HG03139 (cell line): ENCODE results near the gene IFNAR2.
"Not testable (repeated sequence)": the region's sequence is repeated elsewhere in the genome, so short reads cannot be mapped to it uniquely, and the experiment has no call there.

Source experiments
- ATAC-seq: cut with Tn5 transposase; IDR thresholded peaks from one replicate; pipeline ENCODE4 v1.9.1; 2021; ENCODE audit not compliant: unreplicated experiment

IFNAR2 gene

DNA sequence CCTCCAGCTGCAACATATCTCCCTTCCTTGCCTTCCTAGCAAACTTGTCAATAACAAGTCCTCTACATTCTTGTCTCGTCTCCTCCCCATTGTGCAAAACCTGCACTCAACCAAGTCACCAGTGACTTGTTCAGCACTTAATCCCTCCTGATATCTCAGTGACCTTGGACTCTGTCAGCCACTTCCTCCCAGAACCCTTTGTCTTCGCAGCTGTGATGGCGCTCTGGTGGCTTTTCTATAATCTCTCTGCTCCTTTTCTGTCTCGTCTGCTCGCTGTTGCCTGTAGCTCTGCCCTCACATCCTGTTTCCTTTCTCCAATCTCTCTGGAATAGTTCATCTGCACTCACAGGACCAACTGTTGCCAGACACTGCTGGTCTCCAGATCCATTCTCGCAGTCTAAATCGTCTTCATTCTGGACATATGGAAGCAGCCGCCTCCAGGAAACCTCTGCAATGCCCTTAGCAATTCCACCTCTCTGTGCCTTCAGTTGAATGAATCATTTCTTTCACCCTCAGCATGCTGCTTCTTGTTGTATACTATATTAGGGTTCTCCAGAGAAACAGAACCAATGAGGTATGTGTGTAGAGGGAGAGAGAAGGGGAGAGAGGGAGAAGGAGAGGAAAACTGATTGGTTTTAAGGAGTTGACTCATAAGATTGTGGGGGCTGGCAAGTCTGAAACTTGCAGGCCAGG lies 17.4 kb upstream of the IFNAR2 start:
- ATAC-seq: no peak

DNA sequence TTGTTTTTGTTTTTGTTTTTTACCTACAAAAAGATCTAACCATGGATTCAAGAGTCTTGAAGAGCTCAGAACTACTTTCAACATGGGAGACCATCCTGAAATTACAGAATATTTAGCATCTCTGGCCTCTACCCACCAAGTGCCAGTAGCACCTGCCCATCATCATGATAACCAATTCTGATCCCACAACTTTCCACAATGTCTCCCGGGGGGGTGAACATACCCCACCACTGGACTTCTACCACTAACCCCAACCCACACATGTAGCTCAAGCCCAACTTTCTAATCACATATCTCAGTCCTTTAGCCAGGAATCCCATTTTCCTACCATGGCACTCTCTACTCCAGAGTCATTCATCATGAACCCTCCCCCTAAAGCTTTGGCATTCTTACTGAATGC lies 15.7 kb upstream of the IFNAR2 start:
- no peak for ATAC-seq

DNA sequence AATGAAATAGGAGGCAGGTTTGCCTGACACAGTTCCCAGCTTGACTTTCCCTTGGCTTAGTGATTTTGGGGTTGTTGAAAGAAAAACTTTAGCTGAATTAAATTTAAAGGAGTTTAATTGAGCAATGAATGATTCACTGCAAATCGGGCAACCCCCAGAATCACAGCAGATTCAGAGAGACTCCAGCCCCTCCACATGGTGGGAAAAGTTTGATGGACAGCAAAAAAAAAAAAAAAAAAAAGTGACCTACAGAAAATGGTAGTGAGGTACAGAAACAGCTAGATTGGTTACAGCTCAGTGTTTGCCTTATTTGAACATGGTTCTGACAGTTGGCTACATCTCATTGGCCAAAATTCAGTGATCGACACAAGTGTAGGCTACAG lies 12.6 kb upstream of the IFNAR2 start:
- no peak for ATAC-seq

DNA sequence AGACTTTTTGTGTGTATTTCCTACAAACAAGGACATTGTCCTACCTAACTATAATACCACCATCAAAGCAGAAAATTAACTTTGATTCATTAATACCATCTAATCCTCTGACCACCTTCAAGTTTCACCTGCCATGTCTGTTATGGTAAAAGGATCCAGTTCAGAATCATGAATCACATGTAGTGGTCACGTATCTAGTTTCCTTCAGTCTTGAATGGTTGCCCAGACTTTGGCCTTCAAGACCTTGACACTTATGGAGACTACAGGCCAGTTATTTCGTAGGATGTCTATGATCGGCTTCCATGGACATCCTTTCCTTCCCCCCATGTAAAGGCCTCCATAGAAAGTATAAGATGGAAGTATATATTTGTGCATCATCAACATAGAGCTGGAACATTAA lies 10.4 kb upstream of the IFNAR2 start:
- no peak for ATAC-seq

DNA sequence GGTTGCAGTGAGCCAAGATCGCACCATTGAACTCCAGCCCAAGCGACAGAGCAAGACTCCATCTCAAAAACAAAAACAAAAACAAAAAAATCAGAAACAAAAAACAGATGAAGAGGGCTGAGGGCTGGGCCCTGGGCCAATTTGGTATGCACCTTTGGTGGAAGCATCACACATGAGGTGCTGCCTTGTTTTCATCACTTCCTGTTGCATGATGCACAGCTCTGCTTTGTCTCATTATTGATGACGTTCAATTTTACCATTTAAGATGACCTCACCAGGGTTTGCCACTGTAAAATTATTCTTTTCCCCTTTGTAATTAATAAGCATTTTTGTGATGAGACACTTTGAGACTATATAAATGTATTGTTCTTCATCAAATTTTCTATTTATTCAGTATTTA lies 9.8 kb upstream of the IFNAR2 start:
- ATAC-seq: no peak

DNA sequence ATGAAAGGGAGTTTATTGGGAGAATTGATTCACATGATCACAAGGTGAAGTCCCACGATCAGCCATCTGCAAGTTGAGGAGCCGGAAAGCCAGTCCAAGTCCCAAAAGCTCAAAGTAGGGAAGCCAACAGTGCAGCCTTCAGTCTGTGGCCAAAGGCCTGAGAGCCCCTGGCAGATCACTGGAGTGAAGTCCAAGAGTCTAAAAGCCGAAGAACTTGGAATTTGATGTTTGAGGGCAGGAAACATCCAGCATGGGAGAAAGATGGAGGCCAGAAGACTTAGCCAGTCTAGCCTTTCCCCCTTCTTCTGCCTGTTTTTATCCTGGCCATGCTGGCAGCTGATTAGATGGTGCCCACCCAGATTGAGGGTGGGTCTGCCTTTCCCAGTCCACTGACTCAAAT lies 4.4 kb upstream of the IFNAR2 start:
- ATAC-seq: not testable (repeated sequence)

DNA sequence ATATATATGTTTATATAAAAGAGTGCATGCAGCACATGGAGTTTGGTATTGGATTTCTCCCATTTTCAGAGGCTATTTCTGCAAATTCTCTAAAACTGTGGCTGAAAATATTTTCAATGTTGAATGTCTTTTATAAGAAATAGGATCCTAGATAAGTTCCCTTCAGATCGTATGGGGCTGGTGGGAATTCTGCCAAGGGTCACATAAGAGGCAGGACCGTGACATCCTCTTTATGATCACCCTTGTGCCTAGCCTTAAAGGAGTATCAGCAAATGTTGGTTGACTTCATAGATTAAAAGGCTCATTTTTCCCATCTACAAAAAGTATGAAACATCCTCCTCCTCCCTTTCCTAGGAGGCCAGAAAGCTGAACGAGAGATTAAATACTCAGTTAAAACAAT lies 1.3 kb upstream of the IFNAR2 start:
- ATAC-seq: no peak

DNA sequence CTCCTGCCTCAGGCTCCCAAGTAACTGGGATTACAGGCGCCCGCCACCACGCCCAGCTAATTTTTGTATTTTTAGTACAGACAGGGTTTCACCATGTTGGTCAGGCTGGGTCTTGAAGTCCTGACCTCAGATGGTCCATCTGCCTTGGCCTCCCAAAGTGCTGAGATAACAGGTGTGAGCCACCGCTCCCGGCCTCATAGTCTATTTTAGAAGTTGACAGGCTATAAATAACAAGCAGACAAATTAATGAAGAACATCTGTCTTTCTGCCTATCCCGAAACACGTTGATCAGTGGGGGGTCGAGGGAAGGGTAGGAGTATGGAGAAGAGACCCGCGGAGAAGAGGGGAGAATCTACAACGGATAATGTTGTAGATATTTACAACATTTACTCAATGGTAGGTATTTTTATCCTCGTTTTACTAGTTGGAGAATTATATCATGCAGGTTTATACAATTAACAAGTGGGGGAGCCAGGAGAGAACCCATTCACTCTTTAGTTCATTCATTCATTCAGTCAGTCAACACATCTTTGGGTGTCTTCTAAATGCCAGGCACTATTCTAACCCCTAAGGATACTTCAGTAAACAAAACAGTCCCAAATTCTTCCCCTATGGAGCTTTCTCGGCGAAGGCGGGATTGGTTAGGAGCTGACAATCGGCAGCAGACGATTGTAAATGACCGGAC lies 497 bp upstream of the IFNAR2 start:
- no peak for ATAC-seq

DNA sequence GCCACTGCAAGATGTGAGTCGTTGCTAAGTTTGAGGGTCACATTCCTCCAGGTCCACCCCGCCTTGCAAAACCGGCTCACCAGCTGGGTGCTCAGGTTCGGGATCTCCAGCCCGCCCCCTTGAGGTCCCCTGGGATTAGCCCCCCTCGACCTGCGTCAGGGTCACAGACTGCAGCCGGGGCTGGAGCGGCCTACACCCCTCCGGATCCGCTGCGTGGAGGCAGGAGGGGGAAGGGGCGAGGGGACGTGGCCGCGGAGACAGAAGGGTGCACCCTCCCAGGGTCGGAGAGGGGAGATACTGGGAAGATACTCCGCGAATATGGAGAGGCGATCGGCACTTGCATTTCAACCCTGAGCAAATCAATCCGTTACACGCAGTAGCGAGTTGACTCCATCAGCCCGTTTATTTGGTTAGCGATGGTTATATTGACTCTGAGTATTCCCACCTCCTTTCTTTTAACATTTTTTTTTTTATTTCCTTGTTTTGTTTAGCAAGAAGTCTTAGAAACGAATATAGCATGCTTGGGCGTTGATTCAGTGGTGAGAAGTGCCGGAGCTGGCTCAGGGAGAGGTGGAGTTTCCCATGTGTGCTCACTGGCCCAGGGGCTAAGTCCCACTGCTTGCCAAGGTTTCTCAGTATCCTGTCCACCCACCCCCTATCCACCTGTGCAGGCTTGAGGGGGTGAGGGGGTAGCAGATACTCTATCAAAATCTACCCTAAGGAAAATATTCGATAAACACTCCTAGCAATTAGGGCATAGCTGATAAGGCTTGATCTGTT lies 997 bp downstream of the IFNAR2 start:
- ATAC-seq: peak; percentile 24

DNA sequence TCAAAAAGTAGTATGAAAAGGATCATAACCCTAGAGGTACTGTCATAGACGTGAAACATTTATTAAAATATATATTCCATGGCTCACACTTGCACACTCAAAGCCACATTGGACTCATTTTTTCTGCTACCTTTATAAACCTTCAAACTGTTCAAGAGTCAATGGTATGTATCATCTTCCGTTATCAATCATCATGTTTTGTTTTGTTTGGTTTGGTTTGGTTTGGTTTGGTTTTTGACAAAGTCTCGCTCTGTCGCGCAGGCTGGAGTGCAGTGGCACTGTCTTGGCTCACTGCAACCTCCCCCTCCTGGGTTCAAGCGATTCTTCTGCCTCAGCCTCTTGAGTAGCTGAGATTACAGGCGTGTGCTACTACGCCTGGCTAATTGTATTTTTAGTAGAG lies 1.8 kb downstream of the IFNAR2 start:
- ATAC-seq: no peak

DNA sequence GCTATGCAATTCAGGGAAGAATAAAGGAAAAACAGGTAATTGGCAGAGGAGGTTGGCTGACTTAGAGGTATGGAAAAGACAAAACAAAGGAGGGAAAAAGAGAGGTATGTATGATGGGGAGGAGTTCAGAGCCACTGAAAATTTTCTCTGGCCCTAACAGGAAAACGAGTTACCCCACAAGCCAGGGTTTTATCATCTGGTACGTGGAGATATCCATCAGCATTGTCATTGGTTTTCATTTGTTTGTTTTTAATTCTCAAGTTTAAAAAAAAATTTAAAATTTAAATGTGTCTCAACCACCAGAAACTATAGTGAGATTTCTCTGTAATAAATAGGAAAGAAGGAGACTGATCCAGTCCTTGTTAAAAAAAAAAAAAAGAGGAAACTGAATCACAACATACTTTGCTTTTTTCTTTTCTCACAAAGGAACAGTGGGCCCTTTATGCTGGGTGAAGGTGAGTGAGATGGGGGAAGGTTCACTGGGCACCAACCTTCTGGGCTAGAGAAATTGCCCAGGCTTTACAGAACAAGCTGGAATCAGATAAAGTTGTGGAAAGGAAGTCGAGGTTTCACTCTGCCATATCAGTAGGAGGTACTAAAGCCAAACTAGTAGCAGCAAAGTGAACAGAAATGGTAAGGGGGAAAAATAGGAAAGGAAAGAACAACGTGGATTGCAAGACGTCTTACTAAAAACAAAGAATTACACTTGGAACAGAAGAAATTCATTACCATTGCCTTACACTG lies 2.7 kb downstream of the IFNAR2 start:
- ATAC-seq: no peak

DNA sequence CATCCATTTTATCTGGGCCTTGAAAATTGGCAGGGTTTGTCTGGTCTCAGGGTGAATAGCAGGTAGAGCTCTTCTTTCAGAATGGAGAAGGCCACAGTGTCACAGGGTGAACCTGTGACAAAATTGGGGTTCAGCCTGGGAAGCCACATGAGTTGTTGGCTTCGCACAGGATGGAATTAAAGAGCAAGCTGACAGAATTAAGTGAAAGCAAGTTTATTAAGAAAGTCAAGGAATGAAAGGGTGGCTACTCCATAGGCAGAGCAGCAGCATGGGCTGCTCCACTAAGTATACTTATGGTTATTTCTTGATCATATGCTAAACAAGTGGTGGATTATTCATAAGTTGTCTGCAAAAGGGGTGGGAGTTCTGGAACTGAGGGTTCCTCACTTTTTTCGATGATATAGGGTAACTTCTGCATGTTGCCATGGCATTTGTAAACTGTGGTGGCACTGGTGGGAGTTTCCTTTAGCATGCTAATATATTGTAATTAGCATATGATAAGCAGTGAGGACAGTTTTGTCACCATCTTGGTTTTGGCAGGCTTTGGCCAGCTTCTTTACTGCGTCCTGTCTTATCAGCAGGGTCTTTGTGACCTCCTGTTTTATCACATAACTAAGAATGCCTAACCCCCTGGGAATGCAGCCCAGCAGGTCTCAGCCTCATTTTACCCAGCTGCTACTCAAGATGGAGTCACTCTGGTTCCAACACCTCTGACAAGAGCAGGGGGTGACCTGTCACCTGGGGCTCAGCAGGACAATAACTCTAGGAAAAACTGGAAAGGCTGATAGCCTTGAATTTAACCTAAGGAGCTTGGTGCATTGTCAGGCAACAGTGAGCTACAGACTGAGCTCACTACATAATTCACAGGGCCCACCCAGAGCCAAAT lies 5.1 kb downstream of the IFNAR2 start:
- ATAC-seq: no peak

DNA sequence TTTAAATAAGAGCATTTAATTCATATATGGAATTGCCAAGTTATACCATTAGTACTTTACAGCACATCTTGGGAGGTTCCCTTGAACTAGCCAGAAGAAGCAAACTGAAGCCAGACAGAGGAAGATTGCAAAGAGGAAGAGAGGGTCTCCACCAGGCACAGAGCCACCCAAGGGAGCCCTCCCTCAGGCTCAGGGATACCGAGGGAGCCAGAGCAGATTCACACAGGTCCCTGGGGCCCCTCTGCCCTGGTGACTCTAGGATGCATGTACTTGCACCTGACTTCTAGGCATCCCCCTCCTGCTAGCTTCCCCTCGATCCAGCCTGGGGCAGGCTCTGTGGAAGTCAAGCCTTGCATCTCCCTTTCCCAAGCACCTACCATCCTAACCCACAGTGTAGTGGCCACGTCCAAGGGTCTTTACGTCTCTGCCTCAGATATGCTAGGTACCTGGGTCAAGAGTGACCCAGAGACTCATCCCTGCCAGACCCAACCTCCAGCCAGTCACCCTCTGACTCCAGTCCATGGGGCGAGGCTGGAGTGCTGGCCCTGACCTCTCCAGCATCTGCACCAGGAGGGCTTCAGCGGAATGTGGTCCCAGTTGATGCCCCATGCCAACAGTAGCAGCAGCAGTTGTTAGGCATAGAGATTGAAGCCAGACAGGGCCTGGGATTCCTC lies 6.4 kb downstream of the IFNAR2 start:
- no peak for ATAC-seq

DNA sequence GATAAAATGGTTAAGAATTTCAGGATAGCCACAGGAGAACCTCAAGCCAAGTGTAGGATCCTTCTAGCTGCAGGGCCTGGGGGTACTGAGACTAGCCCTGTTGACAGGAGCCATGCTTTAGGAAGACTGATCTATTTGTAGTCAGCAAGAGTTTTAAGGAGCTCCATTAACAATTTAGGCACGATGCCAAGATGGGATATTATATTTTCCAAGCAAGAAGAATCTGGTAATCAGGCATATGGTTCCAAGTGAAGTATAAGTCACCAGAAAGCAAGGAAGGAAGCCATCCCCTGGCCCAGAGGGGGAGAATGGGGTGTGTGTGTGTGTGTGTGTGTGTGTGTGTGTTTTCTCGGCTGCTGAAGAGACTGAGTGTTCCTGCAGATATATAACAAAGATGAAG lies 7.0 kb downstream of the IFNAR2 start:
- ATAC-seq: no peak

DNA sequence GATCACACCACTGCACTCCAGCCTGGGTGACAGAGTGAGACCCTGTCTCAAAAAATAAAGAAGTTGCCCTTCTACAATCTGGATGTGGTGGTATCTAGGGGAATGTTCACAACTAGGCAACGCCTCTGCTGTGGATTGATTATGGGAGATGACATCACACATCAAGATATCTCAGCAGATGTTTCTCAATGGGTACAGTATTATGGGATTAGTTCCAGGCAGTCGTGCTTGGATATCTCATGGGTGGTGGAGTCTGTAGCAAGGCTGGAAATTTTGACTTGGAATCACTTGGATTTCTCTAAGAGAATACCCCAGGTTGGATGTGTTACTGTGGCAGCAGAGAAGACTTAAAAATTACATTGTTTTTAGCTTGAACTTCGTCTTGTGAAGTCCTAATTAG lies 7.7 kb downstream of the IFNAR2 start:
- ATAC-seq: no peak

DNA sequence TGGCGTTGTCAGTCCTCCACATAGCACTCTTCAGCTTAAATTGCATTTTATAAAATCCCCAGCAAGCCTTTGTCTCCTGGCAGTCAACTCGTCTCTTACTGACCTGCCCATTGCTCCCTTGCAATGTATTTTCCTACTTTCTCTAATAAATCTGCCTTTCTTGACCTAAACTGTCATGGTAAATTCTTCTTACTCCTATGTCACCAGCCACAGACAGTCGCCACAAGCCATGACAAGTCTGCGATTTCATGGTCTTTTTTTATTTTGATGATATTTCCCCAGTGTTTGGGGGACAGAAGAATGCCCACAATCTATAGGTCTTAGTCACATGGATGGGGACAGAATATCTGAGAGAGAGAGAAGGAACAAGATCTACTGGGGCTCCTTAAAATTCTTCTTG lies 8.4 kb downstream of the IFNAR2 start:
- ATAC-seq: no peak

DNA sequence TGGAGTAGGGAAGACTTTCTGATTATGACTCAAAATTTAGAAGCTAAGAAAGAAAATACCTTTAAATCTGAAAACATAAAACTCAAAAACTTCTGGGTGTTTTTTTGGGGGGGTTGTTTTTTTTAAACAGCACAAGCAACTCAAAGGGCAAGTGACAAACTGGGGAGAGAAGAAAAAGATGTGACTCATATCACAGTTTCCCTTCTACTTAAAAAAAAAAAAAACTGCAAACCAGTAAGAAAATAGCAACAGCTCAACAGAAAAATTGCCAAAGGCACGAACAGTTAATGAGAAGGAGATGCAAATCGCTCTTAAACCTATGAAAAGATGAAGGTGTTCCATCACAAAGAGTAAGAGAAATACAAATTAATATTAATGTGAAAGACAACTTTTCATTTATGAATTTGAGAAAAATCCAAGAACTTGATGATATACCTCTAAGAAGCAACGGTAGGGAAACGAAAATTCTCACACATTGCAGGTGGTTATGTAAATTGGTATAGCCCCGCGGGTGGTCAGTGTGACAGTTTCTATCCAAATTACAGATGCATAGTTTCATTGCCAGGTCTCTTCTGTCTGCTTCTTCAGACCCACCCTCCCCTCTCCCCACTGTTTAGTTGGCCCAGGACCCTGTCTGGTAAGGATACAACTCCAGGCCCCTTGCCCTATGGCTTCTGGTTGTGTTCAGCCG lies 9.0 kb downstream of the IFNAR2 start:
- ATAC-seq: peak; percentile 71

DNA sequence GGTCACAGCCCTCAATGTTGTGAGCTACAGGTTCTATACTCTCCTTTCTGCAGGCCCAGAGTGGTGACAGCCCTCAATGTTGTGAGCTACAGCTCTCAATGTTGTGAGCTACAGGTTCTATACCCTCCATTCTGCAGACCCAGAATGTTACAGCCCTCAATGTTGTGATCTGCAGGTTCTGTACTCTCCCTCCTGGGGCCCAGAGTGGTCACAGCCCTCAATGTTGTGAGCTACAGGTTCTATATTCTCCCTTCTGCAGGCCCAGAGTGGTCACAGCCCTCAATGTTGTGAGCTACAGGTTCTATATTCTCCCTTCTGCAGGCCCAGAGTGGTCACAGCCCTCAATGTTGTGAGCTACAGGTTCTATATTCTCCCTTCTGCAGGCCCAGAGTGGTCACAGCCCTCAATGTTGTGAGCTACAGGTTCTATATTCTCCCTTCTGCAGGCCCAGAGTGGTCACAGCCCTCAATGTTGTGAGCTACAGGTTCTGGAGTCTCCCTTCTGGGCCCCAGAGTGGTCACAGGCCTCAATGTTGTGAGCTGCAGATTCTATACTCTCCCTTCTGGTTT lies 9.9 kb downstream of the IFNAR2 start:
- ATAC-seq: not testable (repeated sequence)

DNA sequence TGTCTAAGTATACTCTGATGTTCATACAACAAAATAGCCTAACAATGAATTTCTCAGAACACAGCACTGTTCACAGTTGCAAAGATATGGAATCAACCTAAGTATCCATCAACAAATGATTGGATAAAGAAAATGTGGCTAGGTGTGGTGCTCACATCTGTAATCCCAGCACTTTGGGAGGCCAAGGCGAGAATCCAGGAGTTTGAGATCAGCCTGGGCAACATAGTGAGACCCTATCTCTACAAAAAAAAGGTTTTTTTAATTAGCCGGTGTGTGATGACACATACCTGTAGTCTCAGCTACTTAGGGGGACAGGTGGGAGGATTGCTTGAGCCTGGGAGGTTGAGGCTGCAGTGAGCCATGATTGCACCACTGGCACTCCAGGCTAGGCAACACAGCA lies 10.7 kb downstream of the IFNAR2 start:
- no peak for ATAC-seq
